ENCODE measurements around the gene LRRC71.

DNA sequence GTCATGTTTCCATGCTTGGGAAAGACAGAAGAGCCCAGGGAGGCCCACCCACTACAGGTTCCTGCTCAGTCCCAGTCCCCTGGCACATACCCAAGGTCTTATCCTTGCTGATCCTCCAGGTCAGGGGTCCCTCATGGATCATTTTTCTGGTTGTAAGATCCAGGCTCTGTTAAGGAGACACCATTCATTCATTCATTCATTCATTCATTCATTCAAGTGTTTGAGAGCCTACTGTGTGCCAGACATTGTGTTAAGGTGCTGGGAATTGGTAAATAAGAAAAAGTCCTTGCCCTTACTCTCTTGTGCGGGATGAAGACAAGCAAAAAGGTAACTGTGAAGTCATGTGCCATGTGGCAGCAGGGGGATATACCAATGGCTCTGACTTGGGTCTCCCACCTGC is 23.8 kb downstream of the LRRC71 start:
- TF ChIP-seq CTCF (IDR thresholded peaks at IDR 0.05) = no peak
- no peak for TF ChIP-seq POLR2A (IDR thresholded peaks at IDR 0.05)
- TF ChIP-seq POLR2AphosphoS5 (IDR thresholded peaks at IDR 0.05) = no peak

All from breast epithelium (tissue), 3 donors.